Measurements from ENCODE around the gene DISC1. TPM values are rescaled to one million over a fixed set of nuclear protein-coding genes. Genes with fewer than 3 reads are reported as not detected.
"Not testable (repeated sequence)": the region's sequence is repeated elsewhere in the genome, so short reads cannot be mapped to it uniquely, and the experiment has no call there.

DISC1 gene
- total RNA-seq, 2 donors from 2014 or later = 8.0 to 9.4 TPM

- 97 to 99% methylated on average over 3 of the region's 3 CpGs for WGBS, 2 experiments (ENCODE audit: insufficient coverage in 1 of 2, insufficient read length in 1 of 2)
- H3K36me3 Mint-ChIP-seq (ENCODE audit: low read depth) = peaks cover 2% of the 10 kb centered on the region
Observed at GRCh38 chr1:231761252-231761651, 134.7 kb downstream of the DISC1 start.

GRCh38 chr1:231761747-231762541 is 135.4 kb downstream of the DISC1 start:
- no peaks in the 10 kb centered on the region for H3K4me1 Mint-ChIP-seq
- H3K4me3 Mint-ChIP-seq = no peak overlapping the region
- H3K4me3 ChIP-seq (ENCODE audit: low read length) = no peak overlapping the region
- peaks cover 2% of the 10 kb centered on the region for H3K36me3 Mint-ChIP-seq (ENCODE audit: low read depth)
- H3K9me3 ChIP-seq (ENCODE audit: control insufficient read depth, low read length) = no peaks in the 10 kb centered on the region
- H3K36me3 ChIP-seq (ENCODE audit: control insufficient read depth, insufficient read depth, low read length) = no peaks in the 10 kb centered on the region
- H3K27ac ChIP-seq (ENCODE audit: low read depth, low read length) = no peak overlapping the region
- no peak overlapping the region for H3K9ac ChIP-seq (ENCODE audit: extremely low read depth, low read length, poor library complexity, severe bottlenecking)
- no peak overlapping the region for H3K27ac Mint-ChIP-seq
- no peaks in the 10 kb centered on the region for H3K27me3 Mint-ChIP-seq (ENCODE audit: insufficient read depth)
- no peak for TF ChIP-seq CTCF (conservative IDR thresholded peaks at IDR 0.05)
- H3K4me1 ChIP-seq (ENCODE audit: control insufficient read depth, insufficient read depth, low read length) = no peaks in the 10 kb centered on the region
- 82 to 100% methylated on average over 1 to 6 of the region's 6 CpGs for WGBS, 2 experiments (ENCODE audit: insufficient coverage in 1 of 2, insufficient read length in 1 of 2)
- DNase-seq = no peak
- no peaks in the 10 kb centered on the region for H3K27me3 ChIP-seq (ENCODE audit: control insufficient read depth, insufficient read depth, low read length, poor library complexity, severe bottlenecking)
- no peaks in the 10 kb centered on the region for H3K9me3 Mint-ChIP-seq

More at GRCh38 chr1:231761252-231761651, 134.7 kb downstream of the DISC1 start:
- Histone ChIP-seq H3K36me3 (ENCODE audit: control insufficient read depth, insufficient read depth, low read length) (no peaks in the 10 kb centered on the region), H3K9ac (ENCODE audit: extremely low read depth, low read length, poor library complexity, severe bottlenecking) (no peak overlapping the region), H3K4me3 (ENCODE audit: low read length) (no peak overlapping the region), H3K27ac (ENCODE audit: low read depth, low read length) (no peak overlapping the region), H3K4me1 (ENCODE audit: control insufficient read depth, insufficient read depth, low read length) (no peaks in the 10 kb centered on the region), H3K9me3 (ENCODE audit: control insufficient read depth, low read length) (no peaks in the 10 kb centered on the region), H3K27me3 (ENCODE audit: control insufficient read depth, insufficient read depth, low read length, poor library complexity, severe bottlenecking) (no peaks in the 10 kb centered on the region)
- H3K27me3 Mint-ChIP-seq (ENCODE audit: insufficient read depth) = no peaks in the 10 kb centered on the region
- no peak for DNase-seq
- no peak overlapping the region for H3K27ac Mint-ChIP-seq
- no peaks in the 10 kb centered on the region for H3K4me1 Mint-ChIP-seq
- no peak overlapping the region for H3K4me3 Mint-ChIP-seq
- no peak for TF ChIP-seq CTCF (conservative IDR thresholded peaks at IDR 0.05)
- H3K9me3 Mint-ChIP-seq = no peaks in the 10 kb centered on the region

GRCh38 chr1:231763456-231763855 is 136.9 kb downstream of the DISC1 start:
- H3K27ac ChIP-seq (ENCODE audit: low read depth, low read length) = no peak overlapping the region
- TF ChIP-seq CTCF (conservative IDR thresholded peaks at IDR 0.05) = no peak
- DNase-seq = no peak
- no peak overlapping the region for H3K27ac Mint-ChIP-seq
- no peaks in the 10 kb centered on the region for H3K9me3 Mint-ChIP-seq
- no peaks in the 10 kb centered on the region for H3K4me1 ChIP-seq (ENCODE audit: control insufficient read depth, insufficient read depth, low read length)
- peaks cover 2% of the 10 kb centered on the region for H3K36me3 Mint-ChIP-seq (ENCODE audit: low read depth)
- H3K27me3 ChIP-seq (ENCODE audit: control insufficient read depth, insufficient read depth, low read length, poor library complexity, severe bottlenecking) = no peaks in the 10 kb centered on the region
- no peak overlapping the region for H3K4me3 ChIP-seq (ENCODE audit: low read length)
- WGBS, 2 experiments (ENCODE audit: insufficient coverage in 1 of 2, insufficient read length in 1 of 2) = 88 to 100% methylated on average over 1 to 2 of the region's 2 CpGs
- H3K4me3 Mint-ChIP-seq = no peak overlapping the region
- H3K9ac ChIP-seq (ENCODE audit: extremely low read depth, low read length, poor library complexity, severe bottlenecking) = no peak overlapping the region
- H3K4me1 Mint-ChIP-seq = peaks cover 2% of the 10 kb centered on the region
- no peaks in the 10 kb centered on the region for H3K9me3 ChIP-seq (ENCODE audit: control insufficient read depth, low read length)
- no peaks in the 10 kb centered on the region for H3K27me3 Mint-ChIP-seq (ENCODE audit: insufficient read depth)
- no peaks in the 10 kb centered on the region for H3K36me3 ChIP-seq (ENCODE audit: control insufficient read depth, insufficient read depth, low read length)

GRCh38 chr1:231765825-231766224 is 139.2 kb downstream of the DISC1 start:
- H3K4me1 Mint-ChIP-seq; H3K4me3 ChIP-seq (ENCODE audit: low read length); H3K27me3 Mint-ChIP-seq (ENCODE audit: insufficient read depth); H3K36me3 ChIP-seq (ENCODE audit: control insufficient read depth, insufficient read depth, low read length); H3K27ac Mint-ChIP-seq; H3K4me3 Mint-ChIP-seq; H3K9ac ChIP-seq (ENCODE audit: extremely low read depth, low read length, poor library complexity, severe bottlenecking); H3K36me3 Mint-ChIP-seq (ENCODE audit: low read depth); H3K4me1 ChIP-seq (ENCODE audit: control insufficient read depth, insufficient read depth, low read length); H3K9me3 Mint-ChIP-seq; H3K27me3 ChIP-seq (ENCODE audit: control insufficient read depth, insufficient read depth, low read length, poor library complexity, severe bottlenecking); DNase-seq; H3K27ac ChIP-seq (ENCODE audit: low read depth, low read length); H3K9me3 ChIP-seq (ENCODE audit: control insufficient read depth, low read length): not testable (repeated sequence)
- 94 to 95% methylated on average over 3 to 7 of the region's 7 CpGs for WGBS, 2 experiments (ENCODE audit: insufficient coverage in 1 of 2, insufficient read length in 1 of 2)
